Right lobe of liver (tissue), 6 donors: ENCODE data around the gene PPIL6. TPM values are rescaled to one million over a fixed set of nuclear protein-coding genes. Genes with fewer than 3 reads are reported as not detected.

Experiments
- ATAC-seq, 4 donors: fragments of 200-7000 bp; cut with Tn5 transposase; one replicate each; pipeline ENCODE4 v1.9.1; 2020; ENCODE audit warnings: mild to moderate bottlenecking in 4 of 4, moderate library complexity in 4 of 4
- DNase-seq, 3 donors: peaks; one replicate each; pipeline ENCODE4 v3.0.0-alpha.2; 2020
- H3K27ac ChIP-seq, 3 donors: fragments of 200-600 bp; one replicate each; pipeline ENCODE4 v1.8.0; 2022
- H3K27me3 ChIP-seq, 2 donors: fragments of 200-600 bp; one replicate each; pipeline ENCODE4 v1.8.0; 2022
- H3K36me3 ChIP-seq, 4 donors: fragments of 200-600 bp; sonication (generic) in 1 of 4; one replicate each; pipeline versions ENCODE4 v1.5.1 to v1.8.0; 2017 to 2022; ENCODE audit warnings: control low read depth in 1 of 4
- H3K4me1 ChIP-seq, 4 donors: fragments of 200-600 bp; sonication (generic) in 1 of 4; one replicate each; pipeline versions ENCODE4 v1.5.1 to v1.8.0; 2017 to 2022; ENCODE audit warnings: control low read depth in 1 of 4
- H3K4me3 ChIP-seq, 3 donors: fragments of 200-600 bp; one replicate each; pipeline ENCODE4 v1.8.0; 2022
- H3K9me3 ChIP-seq, 4 donors: fragments of 200-600 bp; sonication (generic) in 1 of 4; one replicate each; pipeline versions ENCODE4 v1.5.1 to v1.8.0; 2017 to 2022; ENCODE audit warnings: control low read depth in 1 of 4
- POLR2A ChIP-seq: fragments of 450-650 bp; IDR thresholded peaks from one replicate; pipeline ENCODE4 v1.6.1; 2017; ENCODE audit warnings: antibody characterized with exemption, mild to moderate bottlenecking
- WGBS: methylation state at CpG from one replicate; pipeline ENCODE4 v1.1.6; 2018; ENCODE audit warnings: low coverage, low lambda C conversion rate; ENCODE audit not compliant: insufficient coverage; ENCODE audit errors: missing lambda C conversion rate; 5-methylcytosine and 5-hydroxymethylcytosine counted together
- intact Hi-C, 2 donors: fragments of 100-400 bp; cut with DNase I; formaldehyde crosslinking; loops; one replicate each; pipeline versions ENCODE4 v1.11.2 to v1.14.1; 2022
- total RNA-seq, 6 experiments: library from RNA; depleted of rRNA in 2 of 6; stranded (reverse); fragments of >200 nt in 2 of 6; fragmentation: NEBNext Ultra II Directional in 3 of 6; extraction: Animal tissue kit (Norgen Biotek cat#: 25700) in 3 of 6; gene quantifications; one replicate each; pipeline versions ENCODE4 v1.1.0 to v1.2.4, GENCODE V29; 2016 to 2023
- TF ChIP-seq, protein P1 (sequence below), 4 donors: fragments of 200-600 bp in 3 of 4; fragments of 450-650 bp in 1 of 4; IDR thresholded peaks; one replicate each; pipeline versions ENCODE4 v1.5.1 to v1.8.0; 2016 to 2022; ENCODE audit warnings: antibody characterized with exemption in 4 of 4, mild to moderate bottlenecking in 2 of 4
- donor health status: DM: no; HTN: yes; CAD: no.
- donor health status: DM: no; HTN: no; CAD: no.
- donor health status: DM: no; HTN: no; CAD: no.
- donor health status: DM: no; HTN: yes; CAD: no.
- donor health status: DM: no; HTN: yes; CAD: no.

PPIL6 gene
- total RNA-seq, 6 experiments from 2014 or later, result 0.12 to 0.42 (median 0.33) TPM; not detected in 2

DNA sequence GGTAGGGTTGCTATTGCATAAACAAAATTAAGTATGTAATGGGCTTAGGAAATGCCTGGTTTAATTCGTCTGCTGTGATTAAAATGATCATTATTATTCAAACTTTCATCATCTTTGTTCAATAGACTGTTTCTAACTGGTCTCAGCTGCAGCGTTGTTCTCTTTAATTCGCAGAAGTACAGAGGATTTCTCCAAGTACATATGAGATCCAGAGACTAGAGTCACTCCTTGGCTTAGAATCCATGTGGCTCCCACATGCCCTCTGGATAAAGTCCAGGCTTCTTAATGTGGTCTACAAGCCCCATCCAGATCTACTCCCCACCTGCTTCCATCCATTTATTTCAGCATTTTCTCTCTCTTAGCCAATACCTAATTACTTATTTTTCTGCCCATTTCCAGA, 43.7 kb upstream of the PPIL6 start:
- Histone ChIP-seq H3K27me3 (no peaks in the 10 kb centered on the region), H3K36me3 (peaks cover 0 to 7% (median 2%) of the 10 kb centered on the region in 4 donors), H3K9me3 (no peaks in the 10 kb centered on the region), H3K4me1 (peaks cover 0 to 14% (median 2%) of the 10 kb centered on the region in 4 donors), H3K4me3 (no peak overlapping the region), H3K27ac (no peak overlapping the region)
- intact Hi-C loops, result no loop called here
- DNase-seq, result no peak
- ATAC-seq, result no peak
- TF ChIP-seq, protein P1, sequence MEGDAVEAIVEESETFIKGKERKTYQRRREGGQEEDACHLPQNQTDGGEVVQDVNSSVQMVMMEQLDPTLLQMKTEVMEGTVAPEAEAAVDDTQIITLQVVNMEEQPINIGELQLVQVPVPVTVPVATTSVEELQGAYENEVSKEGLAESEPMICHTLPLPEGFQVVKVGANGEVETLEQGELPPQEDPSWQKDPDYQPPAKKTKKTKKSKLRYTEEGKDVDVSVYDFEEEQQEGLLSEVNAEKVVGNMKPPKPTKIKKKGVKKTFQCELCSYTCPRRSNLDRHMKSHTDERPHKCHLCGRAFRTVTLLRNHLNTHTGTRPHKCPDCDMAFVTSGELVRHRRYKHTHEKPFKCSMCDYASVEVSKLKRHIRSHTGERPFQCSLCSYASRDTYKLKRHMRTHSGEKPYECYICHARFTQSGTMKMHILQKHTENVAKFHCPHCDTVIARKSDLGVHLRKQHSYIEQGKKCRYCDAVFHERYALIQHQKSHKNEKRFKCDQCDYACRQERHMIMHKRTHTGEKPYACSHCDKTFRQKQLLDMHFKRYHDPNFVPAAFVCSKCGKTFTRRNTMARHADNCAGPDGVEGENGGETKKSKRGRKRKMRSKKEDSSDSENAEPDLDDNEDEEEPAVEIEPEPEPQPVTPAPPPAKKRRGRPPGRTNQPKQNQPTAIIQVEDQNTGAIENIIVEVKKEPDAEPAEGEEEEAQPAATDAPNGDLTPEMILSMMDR (IDR thresholded peaks at IDR 0.05), result no peak
- no peak for TF ChIP-seq POLR2A
- WGBS, result 76% methylated on average over 3 of the region's 3 CpGs

DNA sequence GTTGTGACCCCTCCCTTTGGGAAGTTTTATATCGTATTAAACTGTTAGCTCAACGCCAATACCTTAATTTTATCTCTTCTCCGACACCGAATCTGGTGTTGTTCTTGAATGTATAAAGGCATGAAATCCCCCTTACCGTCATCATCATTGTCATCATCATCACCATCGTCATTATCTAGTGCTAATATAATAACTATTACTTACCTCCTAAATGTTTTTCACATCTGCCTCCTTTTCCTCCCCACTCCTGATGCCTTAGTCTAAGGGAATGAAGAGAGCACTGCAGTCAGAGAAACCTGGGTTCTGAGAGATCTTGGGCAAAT, 43.3 kb upstream of the PPIL6 start:
- 13% methylated on average over 6 of the region's 6 CpGs for WGBS
- TF ChIP-seq, protein P1 (IDR thresholded peaks at IDR 0.05), result no peak
- no peak for TF ChIP-seq POLR2A
- intact Hi-C loops, result no loop called here
- no peak for DNase-seq
- Histone ChIP-seq H3K4me1 (peaks cover 0 to 16% (median 4%) of the 10 kb centered on the region in 4 donors), H3K27ac (no peak overlapping the region), H3K9me3 (no peaks in the 10 kb centered on the region), H3K27me3 (no peaks in the 10 kb centered on the region), H3K36me3 (peaks cover 0 to 7% (median 2%) of the 10 kb centered on the region in 4 donors), H3K4me3 (peak overlapping the region; percentile 24 to 91 (median 76))
- ATAC-seq, result no peak

DNA sequence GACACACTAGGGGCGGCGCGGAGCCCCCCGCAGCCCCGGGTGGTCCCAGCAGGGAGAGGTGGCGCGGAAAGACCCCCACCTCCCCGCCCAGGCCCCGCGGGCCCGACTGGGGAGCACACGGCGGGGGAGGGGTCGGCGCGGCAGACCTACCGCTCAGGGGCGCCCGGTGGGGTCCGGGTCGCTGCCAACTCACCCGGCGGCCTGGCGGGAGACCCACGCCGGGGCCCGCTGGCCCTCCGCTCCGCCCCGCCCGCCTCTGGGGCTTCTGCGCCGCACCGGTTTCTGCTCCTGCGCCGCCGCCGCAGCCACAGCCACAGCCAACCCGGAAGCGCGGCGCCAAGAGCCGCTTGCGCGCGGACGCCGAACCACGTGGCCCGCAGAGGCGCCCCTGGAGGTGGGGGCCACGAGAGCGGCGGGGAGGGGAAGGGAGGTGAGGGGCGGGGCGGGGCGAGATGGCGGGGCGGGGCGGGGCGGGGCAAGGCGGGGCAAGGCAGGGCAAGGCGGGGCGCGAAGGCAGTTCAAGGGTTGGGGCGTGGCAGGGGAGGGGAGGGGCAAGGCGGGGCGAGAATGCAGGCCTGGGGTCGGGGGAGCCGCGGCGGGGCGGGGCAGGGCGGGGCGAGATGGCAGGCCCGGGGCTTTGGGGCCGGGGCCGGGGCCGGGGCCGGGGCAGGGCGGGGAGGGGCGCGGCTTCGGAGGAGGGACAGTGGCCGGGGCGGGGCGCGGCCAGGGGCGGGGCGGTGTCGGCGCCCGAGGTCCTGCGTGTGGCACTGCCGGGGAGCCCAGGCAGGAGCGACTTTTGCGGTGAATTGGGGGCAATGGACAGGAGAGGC, 42.7 kb upstream of the PPIL6 start, which contains the start of gene ZBTB24:
Gene ZBTB24 (minus strand): TSS at position 315 of the 830 bp plus-strand sequence. CDS start 1,193 bp downstream, outside the sequence.
- DNase-seq (peak; percentile 94 to 96 (median 94)), ATAC-seq (peak; percentile 96 to 97 (median 97))
- Histone ChIP-seq H3K4me3 (peak within 1 kb of the TSS; percentile 76 to 96 (median 91)), H3K27me3 (no peaks in the 10 kb centered on the region), H3K36me3 (peaks cover 0 to 7% (median 2%) of the 10 kb centered on the region in 4 donors), H3K9me3 (no peaks in the 10 kb centered on the region), H3K27ac (peak within 1 kb of the TSS; percentile 67 to 92 (median 73)), H3K4me1 (peaks cover 0 to 16% (median 4%) of the 10 kb centered on the region in 4 donors)
- TF ChIP-seq, protein P1 (IDR thresholded peaks at IDR 0.05), result no peak
- TF ChIP-seq POLR2A, result peak; percentile 80
- intact Hi-C loops, result no loop called here
- WGBS, result 1% methylated on average over 14 of the region's 97 CpGs

- Histone ChIP-seq H3K27ac (no peak overlapping the region), H3K27me3 (no peaks in the 10 kb centered on the region), H3K4me1 (peaks cover 0 to 19% (median 4%) of the 10 kb centered on the region in 4 donors), H3K9me3 (no peaks in the 10 kb centered on the region), H3K4me3 (no peak overlapping the region), H3K36me3 (peaks cover 0 to 7% (median 2%) of the 10 kb centered on the region in 4 donors)
- DNase-seq (no peak), ATAC-seq (no peak)
- TF ChIP-seq, protein P1 (IDR thresholded peaks at IDR 0.05), result no peak
- TF ChIP-seq POLR2A, result no peak
- WGBS, result 96% methylated on average over 7 of the region's 7 CpGs
- intact Hi-C loops, result no loop called here
These were observed 40.6 kb upstream of the PPIL6 start for GRCh38 chr6:109480993-109481480.
